Ovary (tissue), 9 donors: ENCODE measurements around the gene USP6NL. TPM values are rescaled to one million over a fixed set of nuclear protein-coding genes. Genes with fewer than 3 reads are reported as not detected.

Experiments
- DNase-seq, 5 donors: peaks; one replicate each; pipeline ENCODE4 v3.0.0-alpha.2; 2019 to 2020
- H3K27ac ChIP-seq, 2 donors: fragments of 200-600 bp; one replicate each; pipeline versions ENCODE4 v1.5.1 to v1.8.0; 2019 to 2022
- H3K27me3 ChIP-seq: fragments of 200-600 bp; one replicate; pipeline ENCODE4 v1.8.0; 2022
- H3K36me3 ChIP-seq: fragments of 200-600 bp; sonication (generic); one replicate; pipeline ENCODE4 v1.5.1; 2019
- H3K4me1 ChIP-seq: one replicate; pipeline ENCODE4 v1.8.1; 2013; ENCODE audit warnings: mild to moderate bottlenecking, moderate library complexity; ENCODE audit not compliant: insufficient read depth
- H3K4me3 ChIP-seq: fragments of 200-600 bp; sonication (generic); one replicate; pipeline ENCODE4 v1.5.1; 2017
- H3K9me3 ChIP-seq, 2 donors: fragments of 200-600 bp in 1 of 2; sonication (generic) in 1 of 2; one replicate each; pipeline versions ENCODE4 v1.5.1 to v1.8.1; 2013 to 2019; ENCODE audit warnings: mild to moderate bottlenecking in 1 of 2, moderate library complexity in 1 of 2
- CTCF ChIP-seq, 3 donors: fragments of 450-650 bp in 2 of 3; fragments of 200-600 bp in 1 of 3; IDR thresholded peaks; one replicate each; pipeline versions ENCODE4 v1.5.1 to v1.8.0; 2016 to 2022; ENCODE audit warnings: antibody characterized with exemption in 3 of 3, mild to moderate bottlenecking in 1 of 3
- EP300 ChIP-seq: sonication (generic); formaldehyde crosslinking; IDR thresholded peaks from one replicate; pipeline ENCODE4 v1.6.1; 2017; ENCODE audit warnings: antibody characterized with exemption
- POLR2A ChIP-seq: fragments of 450-650 bp; IDR thresholded peaks from one replicate; pipeline ENCODE4 v1.6.1; 2017; ENCODE audit warnings: antibody characterized with exemption, mild to moderate bottlenecking, moderate library complexity
- WGBS, 3 donors: extraction: QIAGEN DNeasy Blood & Tissue Kit in 1 of 3; methylation state at CpG; one replicate each; pipeline versions ENCODE4 v1.1.5 to v1.1.7; 2013 to 2017; 5-methylcytosine and 5-hydroxymethylcytosine counted together
- intact Hi-C, 4 donors: fragments of 100-400 bp; cut with DNase I; formaldehyde crosslinking; loops; one replicate each; pipeline versions ENCODE4 v1.11.0 to v1.15.1; 2022 to 2023
- polyA plus RNA-seq, 2 donors: library from polyadenylated mRNA; stranded (reverse); fragments of 200-250 nt in 1 of 2; fragments of 350-450 nt in 1 of 2; fragmentation: Illumina TruSeq in 1 of 2; extraction: RNeasy Lipid Tissue Mini Kit (QIAGEN cat#74804) in 1 of 2; gene quantifications; one replicate each; pipeline ENCODE4 v1.2.3, GENCODE V29; 2013 to 2014
- total RNA-seq, 7 donors: library from RNA; depleted of rRNA in 2 of 7; stranded (reverse); fragments of >200 nt in 2 of 7; fragmentation: NEBNext Ultra II Directional in 3 of 7; extraction: Animal tissue kit (Norgen Biotek cat#: 25700) in 3 of 7; gene quantifications; one replicate each; pipeline versions ENCODE4 v1.1.0 to v1.2.4, GENCODE V29; 2016 to 2023
- donor health status: DM: no; HTN: no; CAD: no; lungs with moderate emphysema.
- donor health status: DM: no; HTN: no; CAD: no.
- donor health status: Bipolar disorder and iron deficiency.
- donor health status: DM: yes; HTN: yes; CAD: no.
- donor health status: DM: no; HTN: no; CAD: no.
- donor health status: DM: yes; HTN: yes; CAD: no.

USP6NL gene
- total and polyA plus RNA-seq, 9 donors, result 9.6 to 28.8 (median 16.3) TPM

GRCh38 chr10:11411926-11412545 lies 199.4 kb downstream of the USP6NL start:
- WGBS, 3 donors, result 88 to 95% (median 89%) methylated on average over 2 of the region's 2 CpGs
- TF ChIP-seq POLR2A (no peak), CTCF (IDR thresholded peaks at IDR 0.05) (no peak), EP300 (no peak)
- Histone ChIP-seq H3K27me3 (no peaks in the 10 kb centered on the region), H3K9me3 (peaks cover 0 to 4% of the 10 kb centered on the region in 2 donors), H3K27ac (no peak overlapping the region), H3K4me3 (no peak overlapping the region), H3K36me3 (no peaks in the 10 kb centered on the region), H3K4me1 (no peaks in the 10 kb centered on the region)
- DNase-seq, result no peak
- intact Hi-C loops, result no loop called here

- Histone ChIP-seq H3K4me3 (no peak overlapping the region), H3K27me3 (no peaks in the 10 kb centered on the region), H3K36me3 (no peaks in the 10 kb centered on the region), H3K9me3 (peaks cover 0 to 4% of the 10 kb centered on the region in 2 donors), H3K27ac (no peak overlapping the region), H3K4me1 (no peaks in the 10 kb centered on the region)
- TF ChIP-seq CTCF (IDR thresholded peaks at IDR 0.05), result no peak
- TF ChIP-seq EP300, result no peak
- TF ChIP-seq POLR2A, result no peak
- 79 to 84% (median 80%) methylated on average over 11 of the region's 11 CpGs for WGBS, 3 donors
- no peak for DNase-seq
- intact Hi-C loops, result no loop called here
Measured at GRCh38 chr10:11409357-11409756, 202.1 kb downstream of the USP6NL start.

- no peak overlapping the region for H3K4me3 ChIP-seq
- TF ChIP-seq CTCF (IDR thresholded peaks at IDR 0.05), result no peak
- TF ChIP-seq EP300, result no peak
- 82 to 90% (median 86%) methylated on average over 2 of the region's 2 CpGs for WGBS, 3 donors
Measured at GRCh38 chr10:11407939-11408338, 203.5 kb downstream of the USP6NL start.

GRCh38 chr10:11406746-11407145 lies 204.7 kb downstream of the USP6NL start:
- Histone ChIP-seq H3K4me3 (no peak overlapping the region), H3K4me1 (no peaks in the 10 kb centered on the region), H3K9me3 (no peaks in the 10 kb centered on the region), H3K27me3 (no peaks in the 10 kb centered on the region), H3K27ac (no peak overlapping the region), H3K36me3 (no peaks in the 10 kb centered on the region)
- WGBS, 3 donors, result 84 to 86% (median 84%) methylated on average over 5 of the region's 5 CpGs
- DNase-seq, result no peak
- intact Hi-C loops, result no loop called here
- TF ChIP-seq POLR2A (no peak), EP300 (no peak), CTCF (IDR thresholded peaks at IDR 0.05) (no peak)

More at GRCh38 chr10:11407939-11408338, 203.5 kb downstream of the USP6NL start:
- DNase-seq, result no peak
- Histone ChIP-seq H3K4me1 (no peaks in the 10 kb centered on the region), H3K9me3 (peaks cover 0 to 4% of the 10 kb centered on the region in 2 donors), H3K27ac (no peak overlapping the region), H3K36me3 (no peaks in the 10 kb centered on the region), H3K27me3 (no peaks in the 10 kb centered on the region)
- intact Hi-C loops, result no loop called here
